GM18520 (cell line): ENCODE results near the gene TBC1D2.

Experiments used
- ATAC-seq: cut with Tn5 transposase; IDR thresholded peaks from one replicate; pipeline ENCODE4 v1.9.1; 2021; ENCODE audit not compliant: unreplicated experiment

TBC1D2 gene

DNA sequence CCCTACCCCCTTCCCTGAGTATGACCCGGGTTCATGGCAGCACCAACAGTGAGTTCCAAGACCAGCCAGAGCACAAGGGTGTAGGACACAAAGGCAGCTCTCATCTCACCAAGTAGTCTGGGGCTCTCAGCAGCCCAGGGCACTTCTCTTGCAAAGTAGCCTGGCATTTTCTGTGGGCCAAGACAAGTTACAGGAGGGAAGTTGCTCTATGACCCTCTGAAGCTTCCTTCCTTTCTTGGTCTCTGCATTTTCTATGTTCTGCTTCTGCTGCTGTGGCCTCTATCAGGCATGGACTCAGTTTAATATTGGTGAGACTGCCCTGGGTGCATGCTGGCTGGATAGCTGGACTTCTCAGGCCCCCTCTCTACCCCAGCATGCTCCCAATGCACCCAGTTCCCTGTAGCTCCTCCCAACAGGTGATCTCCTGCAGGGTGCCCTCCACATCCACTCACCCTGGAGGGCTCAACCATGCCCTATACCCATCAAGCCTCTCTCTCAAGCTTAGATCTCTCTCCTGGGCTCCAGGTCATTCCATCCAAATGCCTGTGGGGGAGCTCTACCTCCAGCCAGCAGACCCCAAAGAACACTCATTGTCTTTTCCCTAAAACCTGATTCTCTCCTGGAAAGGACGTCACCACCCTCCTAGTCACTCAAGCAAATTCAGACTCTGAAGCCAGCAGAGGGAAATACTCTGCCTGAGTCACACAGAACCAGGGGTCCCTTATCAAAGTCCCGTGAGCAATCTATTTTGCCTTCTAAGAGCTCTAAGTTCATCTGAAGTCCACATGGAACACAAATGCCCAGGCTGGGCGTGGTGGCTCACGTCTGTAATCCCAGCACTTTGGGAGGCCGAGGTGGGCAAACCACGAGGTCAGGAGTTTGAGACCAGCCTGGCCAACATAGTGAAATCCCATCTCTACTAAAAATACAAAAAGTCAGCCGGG lies 13.8 kb downstream of the TBC1D2 start:
- ATAC-seq, result no peak

DNA sequence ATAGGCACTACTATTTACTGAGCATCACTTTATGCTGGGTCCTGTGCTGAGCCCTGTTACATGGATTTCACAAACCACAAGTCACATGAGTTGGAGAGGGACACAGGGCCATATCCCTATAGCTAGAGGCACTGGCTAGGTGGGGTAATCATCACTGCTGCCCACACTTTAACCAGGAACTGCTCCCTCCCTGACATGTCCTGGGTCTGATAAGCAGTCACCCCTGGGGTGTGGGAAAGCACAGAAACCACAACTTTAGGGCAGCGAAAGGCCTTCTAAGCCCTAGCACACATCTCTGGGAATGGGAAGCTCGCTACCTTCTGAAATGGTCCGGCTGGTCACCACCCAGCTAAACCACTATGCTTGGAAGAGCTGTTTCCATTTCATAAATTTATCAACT lies 15.0 kb downstream of the TBC1D2 start:
- ATAC-seq, result no peak

DNA sequence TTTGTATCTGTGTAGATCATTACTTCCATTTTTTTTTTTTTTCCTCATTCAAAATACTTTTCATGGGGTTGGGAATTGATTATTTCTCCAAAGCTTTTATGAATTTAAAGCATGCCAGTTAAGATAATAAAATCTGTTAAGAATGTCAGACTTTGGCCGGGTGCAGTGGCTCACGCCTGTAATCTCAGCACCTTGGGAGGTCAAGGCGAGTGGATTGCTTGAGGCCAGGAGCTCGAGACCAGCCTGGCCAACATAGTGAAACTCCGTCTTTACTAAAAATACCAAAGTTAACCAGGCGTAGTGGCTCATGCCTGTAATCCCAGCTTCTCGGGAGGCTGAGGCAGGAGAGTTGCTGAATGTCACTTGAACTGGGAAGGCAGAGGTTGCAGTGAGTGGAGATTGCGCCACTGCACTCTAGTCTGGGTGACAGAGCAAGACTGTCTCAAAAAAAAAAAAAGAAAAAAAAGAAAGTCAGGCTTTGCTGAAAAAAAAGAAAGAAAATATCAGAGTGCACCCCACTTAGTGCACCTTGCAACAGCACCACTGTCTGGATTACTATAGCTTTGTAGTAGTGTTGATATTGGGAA lies 18.5 kb downstream of the TBC1D2 start:
- no peak for ATAC-seq

DNA sequence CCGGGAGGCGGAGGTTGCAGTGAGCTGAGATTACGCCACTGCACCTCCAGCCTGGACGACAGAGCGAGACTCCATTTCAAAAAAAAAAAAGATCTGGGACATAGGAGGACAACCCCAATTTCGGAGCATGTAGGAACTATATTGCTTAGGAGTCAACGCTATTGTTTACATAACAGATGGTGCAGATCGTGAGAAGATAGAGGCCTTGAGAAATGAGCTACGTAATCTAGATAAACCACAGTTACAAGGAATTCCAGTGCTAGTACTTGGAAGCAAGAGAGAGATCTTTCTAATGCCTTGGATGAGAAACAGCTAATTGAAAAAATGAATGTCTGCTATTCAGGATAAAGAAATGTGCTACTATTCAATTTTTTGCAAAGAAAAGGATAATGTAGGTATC lies 20.3 kb downstream of the TBC1D2 start:
- no peak for ATAC-seq

DNA sequence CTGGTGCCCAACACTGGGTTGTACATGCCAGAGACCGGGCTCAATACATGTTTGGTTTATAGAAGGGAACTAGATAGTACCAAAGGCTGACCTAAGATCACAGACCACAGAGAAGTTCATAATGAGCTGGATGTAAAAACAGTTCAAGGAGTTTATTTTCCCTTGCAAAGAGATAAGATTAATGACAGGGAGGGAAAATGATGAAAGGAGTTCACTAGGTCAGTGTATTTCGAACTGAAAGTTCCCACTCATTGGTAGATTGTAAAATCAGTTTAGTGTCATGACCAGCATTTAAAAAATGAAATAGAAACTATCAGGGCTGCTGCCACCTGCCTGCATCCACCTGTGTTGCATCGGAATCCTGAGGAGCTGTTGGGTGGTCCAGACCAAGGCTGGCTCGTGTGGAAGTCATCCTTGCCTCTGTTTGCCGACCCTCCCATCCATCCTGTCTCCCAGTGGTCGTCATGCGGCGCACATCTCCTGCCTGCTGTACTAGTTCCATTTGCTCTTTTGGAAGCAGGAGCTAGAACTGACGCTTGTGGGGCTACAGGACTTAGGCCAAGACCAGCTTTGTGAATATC lies 21.1 kb downstream of the TBC1D2 start:
- no peak for ATAC-seq

DNA sequence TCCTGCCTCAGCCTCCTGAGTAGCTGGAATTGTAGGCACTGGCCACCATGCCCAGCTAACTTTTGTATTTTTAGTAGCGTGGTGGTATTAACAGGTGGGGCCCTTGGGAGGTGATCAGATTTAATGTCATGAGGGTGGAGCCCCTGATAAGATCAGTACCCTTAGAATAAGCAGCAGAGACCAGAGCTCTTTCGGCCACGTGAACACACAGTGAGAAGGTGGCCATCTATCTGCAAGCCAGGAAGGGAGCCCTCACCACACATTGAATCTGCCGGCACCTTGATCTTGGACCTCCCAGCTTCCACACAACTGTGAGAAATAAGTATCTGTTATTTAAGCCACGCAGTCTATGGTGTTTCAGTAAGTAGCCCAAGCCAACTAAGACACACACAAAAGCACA lies 22.5 kb downstream of the TBC1D2 start:
- no peak for ATAC-seq

DNA sequence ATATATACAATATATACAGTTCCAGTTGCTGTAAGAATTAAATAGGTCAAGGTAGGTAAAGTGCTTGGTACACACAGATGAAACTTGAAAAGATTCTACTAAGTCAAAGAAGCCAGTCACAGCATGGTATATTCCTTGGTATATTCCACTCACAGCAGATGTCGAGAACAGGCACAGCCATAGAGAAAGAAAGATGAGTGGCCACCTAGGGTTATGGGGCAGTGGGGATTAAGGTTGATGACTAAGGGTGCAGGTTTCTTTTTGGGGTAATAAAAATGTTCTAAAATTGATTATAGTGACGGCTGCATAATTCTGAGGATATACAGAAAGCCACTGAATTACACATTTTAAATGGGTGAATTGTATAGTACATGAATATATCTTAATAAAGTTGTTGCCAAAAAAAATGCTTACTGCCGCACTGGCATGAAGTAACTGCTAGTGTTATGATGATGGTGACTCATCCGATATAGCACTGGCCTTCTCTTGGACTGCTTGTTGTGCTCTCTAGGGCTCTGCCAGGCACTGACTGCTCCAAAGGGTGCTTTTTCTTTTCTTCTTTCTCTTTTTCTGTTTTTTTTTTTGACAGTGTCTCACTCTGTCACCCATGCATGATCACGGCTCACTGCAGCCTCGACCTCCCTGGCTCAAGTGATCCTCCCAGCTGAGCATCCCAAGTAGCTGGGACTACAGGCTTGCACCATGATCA lies 23.5 kb downstream of the TBC1D2 start:
- ATAC-seq, result no peak

DNA sequence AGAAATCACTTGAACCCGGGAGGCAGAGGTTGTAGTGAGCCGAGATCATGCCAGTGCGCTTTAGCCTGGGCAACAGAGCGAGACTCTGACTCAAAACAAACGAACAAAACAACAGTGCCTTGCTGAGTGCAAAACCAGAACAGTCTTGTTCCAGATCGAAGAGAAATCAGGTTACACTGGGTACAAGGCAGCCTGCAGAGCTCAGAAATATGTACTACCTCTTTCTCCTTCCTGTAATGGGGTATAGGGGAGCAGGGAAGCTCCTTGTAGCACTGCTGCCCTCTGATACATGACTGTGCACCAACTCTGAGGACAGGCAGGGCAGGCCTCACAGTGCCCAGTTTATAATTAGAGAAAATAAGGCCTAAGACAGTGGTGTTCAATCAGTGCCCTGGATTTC lies 24.7 kb downstream of the TBC1D2 start:
- no peak for ATAC-seq

DNA sequence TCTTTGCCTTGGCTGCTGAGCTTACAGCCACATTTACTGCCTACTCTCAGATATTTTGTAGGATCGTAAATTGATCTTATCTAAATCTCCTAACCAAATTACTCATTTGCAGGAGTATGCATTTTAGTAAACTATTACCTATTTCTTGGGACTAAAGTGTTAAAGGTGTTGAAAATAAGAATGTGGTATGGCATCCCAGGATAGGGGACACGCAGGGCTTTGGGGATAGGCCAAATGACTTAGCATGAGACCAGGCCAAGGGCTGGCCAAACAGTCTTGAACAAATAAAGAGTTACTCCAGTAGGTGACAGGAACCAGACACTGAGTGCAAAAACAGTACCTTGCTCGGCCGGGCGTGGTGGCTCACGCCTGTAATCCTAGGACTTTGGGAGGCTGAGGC lies 25.1 kb downstream of the TBC1D2 start:
- ATAC-seq, result no peak

DNA sequence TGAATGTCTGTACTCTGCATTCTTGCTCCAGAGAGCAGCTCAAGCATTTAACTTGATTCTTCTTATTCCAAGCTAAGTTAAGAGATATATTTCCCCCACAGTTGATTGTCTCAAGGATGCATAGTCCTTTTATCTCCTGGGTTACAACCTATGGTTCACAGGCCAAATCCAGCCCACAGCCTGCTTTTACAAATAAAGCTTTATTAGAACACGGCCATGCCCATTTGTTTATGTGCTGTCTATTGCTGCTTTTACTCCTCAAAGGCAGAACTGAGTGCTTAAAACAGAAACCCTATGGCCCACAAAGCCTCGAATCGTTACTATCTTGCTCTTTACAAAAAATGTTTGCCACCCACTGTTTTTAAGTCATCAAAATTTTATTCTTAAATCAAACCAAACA lies 25.8 kb downstream of the TBC1D2 start:
- no peak for ATAC-seq

DNA sequence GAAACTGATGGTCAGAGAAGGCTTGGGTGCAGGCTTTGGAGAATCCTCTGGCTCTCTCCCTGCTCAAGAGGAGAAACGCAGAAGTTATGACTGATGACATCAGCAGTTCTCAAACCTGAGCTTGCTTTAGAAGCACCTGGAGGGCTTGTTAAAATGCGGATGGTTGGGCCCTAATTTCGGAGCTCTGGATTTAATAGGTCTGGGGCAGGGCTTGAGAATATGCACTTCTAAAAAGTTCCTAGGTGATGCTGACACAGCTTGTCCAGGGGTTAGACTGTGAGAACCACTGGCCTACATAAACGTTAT lies 26.4 kb downstream of the TBC1D2 start:
- ATAC-seq, result no peak

DNA sequence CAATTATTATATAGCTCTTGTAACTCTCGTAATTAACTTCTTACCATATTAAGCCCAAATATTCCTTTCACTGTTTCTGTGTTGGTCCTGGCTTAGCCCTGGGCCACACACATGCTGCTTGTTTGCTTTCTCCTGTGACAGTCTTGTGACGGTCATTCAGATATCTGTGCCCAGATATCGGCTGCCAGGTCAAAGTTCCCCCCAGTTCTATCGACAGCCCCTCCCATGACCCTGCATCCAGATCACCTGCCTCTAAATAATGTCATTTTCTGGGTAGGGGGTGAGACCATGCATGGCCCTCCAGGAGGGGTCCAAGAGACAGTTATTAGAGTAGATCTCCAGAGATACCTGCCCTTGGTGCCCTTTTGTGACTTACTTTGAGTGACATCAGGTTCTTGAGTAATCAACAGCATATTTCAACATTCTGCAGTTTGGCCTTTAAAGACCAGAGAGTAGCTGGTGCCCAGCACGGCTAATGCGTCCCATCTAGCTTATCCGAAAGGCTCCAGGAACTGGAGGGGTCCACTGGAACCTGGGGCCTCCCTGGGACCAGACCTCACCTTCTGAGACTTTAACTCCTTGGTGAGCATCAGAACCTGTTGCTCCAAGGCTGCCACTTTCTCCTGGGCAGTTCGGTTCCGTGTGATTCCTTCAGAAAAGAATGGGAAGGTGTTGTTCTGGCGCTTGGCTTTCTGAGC lies 26.9 kb downstream of the TBC1D2 start:
- ATAC-seq, result no peak

DNA sequence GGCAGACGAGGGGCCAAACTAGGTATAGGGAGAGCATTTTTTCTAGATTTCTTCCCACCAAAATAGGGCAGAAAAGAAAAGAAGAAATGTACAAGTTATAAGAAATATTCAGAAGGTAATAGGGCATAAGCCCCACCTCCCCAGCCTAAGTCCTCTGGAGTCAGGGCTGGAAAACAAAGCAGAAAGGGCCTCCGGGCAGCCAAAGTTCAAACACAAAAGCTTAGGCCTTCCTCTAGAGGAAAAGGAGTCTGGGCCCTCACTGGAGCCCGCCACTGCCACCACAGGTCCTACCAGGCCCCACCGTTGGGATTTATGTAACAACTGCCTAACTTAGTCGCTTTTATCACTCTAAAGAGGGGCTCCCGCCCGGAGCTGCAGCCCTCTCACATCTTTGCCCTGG lies 27.6 kb downstream of the TBC1D2 start:
- ATAC-seq, result no peak

DNA sequence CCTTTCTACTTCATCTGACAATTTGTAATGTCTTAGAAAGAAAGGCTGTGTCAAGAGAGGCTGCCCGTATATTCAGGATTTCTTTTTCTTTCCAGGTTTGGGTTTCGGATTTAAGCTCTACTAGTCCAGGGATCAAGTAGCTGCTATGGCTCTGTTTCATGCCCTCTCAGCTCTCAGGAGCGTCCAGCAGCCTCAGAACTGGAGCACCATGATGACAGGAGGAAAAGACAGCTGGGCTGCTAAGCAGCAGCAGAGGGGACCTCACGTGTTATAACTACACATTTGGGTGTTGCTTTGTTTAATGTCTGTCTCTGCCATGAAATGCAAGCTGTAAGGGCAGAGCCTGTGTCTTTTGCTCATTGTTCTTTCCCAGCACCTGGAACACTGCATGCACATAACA lies 28.5 kb downstream of the TBC1D2 start:
- no peak for ATAC-seq

DNA sequence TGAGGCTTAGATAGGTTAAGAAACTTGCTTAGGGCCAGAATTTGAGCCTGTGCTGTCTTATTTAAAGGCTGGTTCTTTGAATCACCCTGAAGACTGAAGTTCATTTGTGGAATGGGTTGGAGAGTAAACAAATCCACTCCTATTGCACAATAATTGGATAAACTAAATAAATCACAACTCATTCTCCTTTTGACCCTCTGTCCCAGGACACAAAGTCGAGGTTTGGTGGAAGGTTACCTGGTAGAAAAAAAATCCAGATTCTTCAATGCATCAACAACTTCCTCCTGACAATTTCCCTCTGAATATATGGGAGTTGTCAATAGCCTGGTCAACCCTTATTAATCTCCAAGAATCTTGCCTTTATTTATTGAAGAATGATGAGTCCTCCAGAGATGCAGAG lies 28.9 kb downstream of the TBC1D2 start:
- ATAC-seq, result no peak

DNA sequence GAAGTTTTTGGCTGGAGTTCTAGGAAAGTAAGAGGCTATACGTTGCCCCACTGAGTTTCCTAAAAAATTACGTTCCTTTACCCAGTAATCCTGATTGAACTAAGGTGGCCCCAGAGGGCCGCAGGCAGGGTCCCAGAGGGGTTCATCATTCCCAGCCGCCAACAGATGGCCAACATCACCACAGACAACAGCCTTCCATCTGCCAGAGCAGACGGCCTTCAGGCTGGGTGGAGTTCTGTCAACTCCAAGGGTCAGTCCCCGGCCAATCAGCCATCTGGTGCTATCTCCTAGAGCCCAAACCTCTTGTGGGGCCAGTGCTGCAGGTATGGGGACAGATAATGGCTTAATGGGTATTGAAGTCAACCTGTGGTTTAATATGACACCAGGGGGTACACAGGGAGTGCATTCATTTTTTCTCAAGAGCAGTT lies 30.4 kb downstream of the TBC1D2 start:
- no peak for ATAC-seq

DNA sequence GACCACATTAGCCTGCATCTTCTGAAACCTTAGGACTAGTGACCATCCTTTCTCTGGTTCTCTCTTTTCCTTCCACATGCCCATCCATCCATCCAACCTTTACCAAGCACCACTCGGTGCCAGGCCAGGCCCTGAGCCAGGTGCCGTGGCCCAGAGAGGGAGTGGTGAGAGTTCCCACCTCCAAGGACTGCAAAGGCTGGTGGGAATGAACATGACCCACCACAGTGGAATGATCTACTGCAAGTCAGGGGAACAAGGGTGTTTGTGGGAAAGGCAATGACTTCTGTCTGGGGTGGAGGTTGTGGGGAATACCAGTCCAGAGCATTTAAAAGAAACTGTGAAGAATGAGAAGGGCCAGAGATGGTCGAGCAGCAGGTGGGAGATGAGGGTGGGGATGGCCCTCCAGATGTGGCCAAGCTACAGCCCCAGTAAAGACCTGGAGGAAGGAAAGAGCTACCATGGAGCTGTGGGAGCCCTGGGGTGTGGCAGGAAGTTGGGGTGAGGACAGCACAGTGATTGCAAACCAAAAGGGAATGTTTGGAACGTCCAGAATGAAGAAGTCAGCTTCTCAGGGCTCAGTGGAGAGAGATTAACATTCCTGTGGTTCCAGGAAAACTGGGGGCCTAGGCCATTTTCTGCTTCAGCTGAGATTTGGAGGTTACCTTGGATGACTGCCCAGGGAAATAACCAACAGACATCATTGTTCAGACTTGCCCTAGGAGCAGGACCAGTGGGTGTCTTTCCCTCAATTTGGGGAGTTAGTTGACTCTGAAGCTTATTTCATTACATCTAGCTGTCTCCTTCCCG lies 32.4 kb downstream of the TBC1D2 start:
- no peak for ATAC-seq

DNA sequence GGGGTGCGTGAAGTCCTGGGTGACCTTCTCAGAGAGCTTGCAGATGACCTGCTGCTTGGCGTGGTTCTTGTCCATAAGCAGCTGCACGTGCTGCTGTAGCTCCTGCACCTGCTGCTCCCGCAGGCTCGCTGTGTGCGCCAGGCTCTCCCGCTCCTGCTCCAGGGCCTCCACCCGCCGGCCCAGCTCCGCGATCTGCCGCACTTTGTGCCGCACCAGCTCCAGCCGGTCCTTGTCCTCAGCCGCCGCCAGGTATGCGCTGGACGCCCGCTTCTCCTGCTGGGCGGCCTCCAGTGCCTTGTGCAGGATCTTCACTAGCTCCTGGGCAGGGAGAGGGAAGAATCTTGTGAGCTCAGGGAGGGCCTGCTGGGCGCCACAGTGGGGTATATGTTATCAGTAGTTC lies 34.5 kb downstream of the TBC1D2 start:
- ATAC-seq, result no peak

DNA sequence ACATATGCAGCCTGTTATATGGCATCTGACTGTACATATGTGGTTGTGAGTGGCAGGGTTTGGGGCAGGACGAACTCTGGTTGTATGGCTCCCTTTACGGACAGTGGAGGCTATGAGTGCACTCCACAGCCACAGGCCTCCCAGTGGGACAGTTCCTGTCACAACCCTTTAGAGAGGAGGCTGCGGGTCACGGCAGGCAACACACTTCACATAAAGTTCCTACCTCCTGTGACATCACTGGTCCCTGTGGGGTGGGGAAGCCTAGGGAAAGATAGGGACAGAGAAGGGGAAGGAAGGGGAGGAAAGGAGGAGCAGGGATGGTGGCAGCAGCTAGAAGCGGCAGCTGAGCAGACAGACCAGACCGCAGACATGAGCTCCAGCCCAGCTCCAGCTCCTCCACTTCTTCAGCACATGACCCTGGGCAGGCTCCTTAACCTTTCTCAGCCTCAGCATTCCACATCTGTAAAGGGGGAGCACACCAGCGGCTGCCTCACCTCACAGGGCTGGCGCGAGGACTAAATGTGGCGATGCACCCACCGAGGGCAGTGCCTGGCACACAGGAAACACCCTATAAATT lies 35.6 kb downstream of the TBC1D2 start:
- ATAC-seq, result no peak

DNA sequence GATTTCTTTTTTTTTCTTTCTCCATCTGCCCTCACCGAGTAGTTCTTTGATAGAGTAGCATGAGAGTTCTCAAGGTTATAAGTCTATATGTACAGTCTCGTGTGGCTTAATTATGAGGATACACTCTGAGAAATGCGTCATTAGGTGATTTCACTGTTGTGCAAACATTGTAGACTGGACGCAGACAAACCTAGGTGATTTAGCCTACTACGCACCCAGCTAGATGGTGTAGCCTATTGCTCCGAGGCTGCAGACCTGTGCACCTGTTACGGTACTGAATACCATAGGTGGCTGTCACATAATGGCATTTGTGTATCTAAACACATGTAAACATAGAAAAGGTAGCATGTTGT lies 36.1 kb downstream of the TBC1D2 start:
- ATAC-seq, result no peak
